T-helper 9 cell (primary cell): ENCODE data around the gene NUDCD3.

Experiments
- DNase-seq: peaks from one replicate; pipeline ENCODE4 v3.0.0-alpha.2; 2020

Gene NUDCD3

GRCh38 chr7:44380831-44381493 lies 109.5 kb downstream of the NUDCD3 start:
- DNase-seq, result no peak

- DNase-seq, result no peak
Measured at GRCh38 chr7:44380189-44380830, 110.1 kb downstream of the NUDCD3 start.

GRCh38 chr7:44379366-44380188 lies 110.9 kb downstream of the NUDCD3 start:
- no peak for DNase-seq

- DNase-seq, result no peak
Measured at GRCh38 chr7:44378744-44379143, 111.7 kb downstream of the NUDCD3 start.

- no peak for DNase-seq
Measured at GRCh38 chr7:44377681-44378421, 112.6 kb downstream of the NUDCD3 start.

- no peak for DNase-seq
Measured at GRCh38 chr7:44377134-44377463, 113.4 kb downstream of the NUDCD3 start.

GRCh38 chr7:44376429-44377133 lies 113.9 kb downstream of the NUDCD3 start:
- no peak for DNase-seq

- no peak for DNase-seq
Measured at GRCh38 chr7:44375926-44376342, 114.5 kb downstream of the NUDCD3 start.

- DNase-seq, result no peak
Measured at GRCh38 chr7:44375236-44375699, 115.2 kb downstream of the NUDCD3 start.

- no peak for DNase-seq
Measured at GRCh38 chr7:44374007-44374763, 116.3 kb downstream of the NUDCD3 start.

GRCh38 chr7:44373418-44373740 lies 117.1 kb downstream of the NUDCD3 start:
- DNase-seq, result no peak

GRCh38 chr7:44372560-44373417 lies 117.7 kb downstream of the NUDCD3 start:
- DNase-seq, result no peak

GRCh38 chr7:44368885-44369284 lies 121.6 kb downstream of the NUDCD3 start:
- no peak for DNase-seq

- DNase-seq, result no peak
Measured at GRCh38 chr7:44368455-44368854, 122.0 kb downstream of the NUDCD3 start.

- no peak for DNase-seq
Measured at GRCh38 chr7:44367475-44368043, 122.9 kb downstream of the NUDCD3 start.

GRCh38 chr7:44366986-44367385 lies 123.5 kb downstream of the NUDCD3 start:
- DNase-seq, result no peak

GRCh38 chr7:44353668-44354067 lies 136.8 kb downstream of the NUDCD3 start:
- DNase-seq, result no peak

GRCh38 chr7:44348851-44349781 lies 141.3 kb downstream of the NUDCD3 start:
- no peak for DNase-seq

- no peak for DNase-seq
Measured at GRCh38 chr7:44348300-44348699, 142.2 kb downstream of the NUDCD3 start.
